ENCODE measurements around the gene TCF12. TPM values are rescaled to one million over a fixed set of nuclear protein-coding genes. Genes with fewer than 3 reads are reported as not detected.
A peak's percentile ranks its signal among the peaks of the same experiment; 100 is the strongest.
"Not testable (repeated sequence)": the region's sequence is repeated elsewhere in the genome, so short reads cannot be mapped to it uniquely, and the experiment has no call there.

TCF12 gene
- polyA plus RNA-seq, 3 donors = 15.8 to 52.5 (median 27.6) TPM

DNA sequence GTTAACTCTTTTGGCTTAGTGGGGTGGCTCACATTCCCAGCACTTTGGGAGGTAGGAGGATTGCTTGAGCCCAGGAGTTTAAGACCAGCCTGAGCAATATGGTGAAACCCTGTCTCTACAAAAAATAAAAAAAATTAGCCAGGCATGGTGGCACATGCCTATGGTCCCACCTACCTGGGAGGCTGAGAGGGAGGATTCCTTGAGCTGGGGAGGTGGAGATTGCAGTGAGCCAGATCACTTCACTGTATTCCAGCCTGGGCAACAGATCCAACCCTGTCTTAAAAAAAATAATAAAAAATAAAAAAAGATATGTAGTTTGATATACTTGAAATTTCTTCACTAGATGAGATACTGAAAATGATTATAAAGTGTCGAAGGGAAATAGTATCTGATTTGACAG, 178.8 kb downstream of the TCF12 start:
- intact Hi-C loops (cut with micrococcal nuclease) = no loop called here
- Mint-ChIP-seq H3K4me3 (no peak overlapping the region), H3K36me3 (peaks cover 24 to 27% of the 10 kb centered on the region in 2 donors), H3K27ac (peak overlapping the region in 1 of 7 donors; percentile 21), H3K9me3 (peaks cover 0 to 1% (median 0%) of the 10 kb centered on the region in 7 donors), H3K4me1 (peaks cover 16% of the 10 kb centered on the region), H3K27me3 (ENCODE audit: low read depth in 3 of 3) (peaks cover 0 to 5% (median 0%) of the 10 kb centered on the region in 3 donors)
- H3K9ac ChIP-seq (ENCODE audit: insufficient read depth, low read length, poor library complexity, severe bottlenecking) = no peak overlapping the region
- no peak overlapping the region for H3K27ac ChIP-seq (ENCODE audit: low read depth in 1 of 2, low read length in 2 of 2)
- H3K4me2 ChIP-seq (replicated peaks; ENCODE audit: extremely low read depth, low read length, poor library complexity, severe bottlenecking) = no peak overlapping the region
- H3K4me1 ChIP-seq (ENCODE audit: control insufficient read depth in 1 of 2, insufficient read depth in 2 of 2, low read length in 2 of 2) = peaks cover 7 to 9% of the 10 kb centered on the region in 2 donors
- peaks cover 11% of the 10 kb centered on the region for H3K79me2 ChIP-seq (ENCODE audit: insufficient read depth, low read length)
- peaks cover 11 to 24% of the 10 kb centered on the region in 2 donors for H3K36me3 ChIP-seq (replicated peaks in 1 of 2; ENCODE audit: control insufficient read depth in 1 of 2, insufficient read depth in 2 of 2, low read length in 2 of 2)
- no peaks in the 10 kb centered on the region for H3K27me3 ChIP-seq (ENCODE audit: control insufficient read depth in 2 of 2, insufficient read depth in 2 of 2, low read length in 2 of 2)
- no CpG with 5 or more reads among the region's 1 CpG for WGBS (ENCODE audit: insufficient coverage)
- no peak overlapping the region for H2AFZ ChIP-seq (ENCODE audit: insufficient read depth, low read depth, low read length, poor library complexity, severe bottlenecking)
- no peak overlapping the region for H3K4me3 ChIP-seq (replicated peaks in 1 of 3; ENCODE audit: low read depth in 2 of 3, low read length in 3 of 3)
- TF ChIP-seq, protein P1, sequence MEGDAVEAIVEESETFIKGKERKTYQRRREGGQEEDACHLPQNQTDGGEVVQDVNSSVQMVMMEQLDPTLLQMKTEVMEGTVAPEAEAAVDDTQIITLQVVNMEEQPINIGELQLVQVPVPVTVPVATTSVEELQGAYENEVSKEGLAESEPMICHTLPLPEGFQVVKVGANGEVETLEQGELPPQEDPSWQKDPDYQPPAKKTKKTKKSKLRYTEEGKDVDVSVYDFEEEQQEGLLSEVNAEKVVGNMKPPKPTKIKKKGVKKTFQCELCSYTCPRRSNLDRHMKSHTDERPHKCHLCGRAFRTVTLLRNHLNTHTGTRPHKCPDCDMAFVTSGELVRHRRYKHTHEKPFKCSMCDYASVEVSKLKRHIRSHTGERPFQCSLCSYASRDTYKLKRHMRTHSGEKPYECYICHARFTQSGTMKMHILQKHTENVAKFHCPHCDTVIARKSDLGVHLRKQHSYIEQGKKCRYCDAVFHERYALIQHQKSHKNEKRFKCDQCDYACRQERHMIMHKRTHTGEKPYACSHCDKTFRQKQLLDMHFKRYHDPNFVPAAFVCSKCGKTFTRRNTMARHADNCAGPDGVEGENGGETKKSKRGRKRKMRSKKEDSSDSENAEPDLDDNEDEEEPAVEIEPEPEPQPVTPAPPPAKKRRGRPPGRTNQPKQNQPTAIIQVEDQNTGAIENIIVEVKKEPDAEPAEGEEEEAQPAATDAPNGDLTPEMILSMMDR (IDR thresholded peaks at IDR 0.05) = no peak
- no peak for DNase-seq
- no peaks in the 10 kb centered on the region for H3K9me3 ChIP-seq (replicated peaks in 1 of 2; ENCODE audit: control insufficient read depth in 1 of 2, insufficient read depth in 1 of 2, low read length in 2 of 2)
- peaks cover 9% of the 10 kb centered on the region for H4K20me1 ChIP-seq (ENCODE audit: insufficient read depth, low read length)

DNA sequence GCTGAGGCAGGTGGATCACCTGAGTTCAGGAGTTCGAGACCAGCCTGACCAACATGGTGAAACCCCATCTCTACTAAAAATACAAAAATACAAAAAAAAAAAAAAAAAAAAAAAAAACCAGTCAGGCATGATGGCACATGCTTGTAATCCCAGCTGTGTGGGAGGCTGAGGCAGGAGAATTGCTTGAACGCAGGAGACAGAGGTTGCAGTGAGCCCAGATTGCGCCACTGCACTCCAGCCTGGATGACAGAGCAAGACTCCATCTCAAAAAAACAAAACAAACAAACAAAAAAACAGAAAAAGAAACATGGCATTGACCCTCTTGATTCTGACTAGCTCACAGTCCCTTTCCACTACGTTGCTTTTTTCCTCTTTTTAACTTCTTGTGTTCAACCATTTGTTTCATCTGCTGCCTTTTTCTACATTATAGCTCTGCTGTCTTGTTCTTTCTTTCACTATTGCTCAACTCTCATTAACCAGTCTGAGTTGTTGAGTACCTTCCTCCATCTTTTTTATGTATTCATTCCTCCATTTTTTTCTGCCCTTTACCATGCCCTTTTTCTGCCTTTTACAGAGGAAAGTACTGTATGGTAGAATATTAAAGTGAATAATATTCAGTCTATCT, 179.6 kb downstream of the TCF12 start:
- H3K9me3 ChIP-seq (replicated peaks in 1 of 2; ENCODE audit: control insufficient read depth in 1 of 2, insufficient read depth in 1 of 2, low read length in 2 of 2); H3K4me1 ChIP-seq (ENCODE audit: control insufficient read depth in 1 of 2, insufficient read depth in 2 of 2, low read length in 2 of 2); H2AFZ ChIP-seq (ENCODE audit: insufficient read depth, low read depth, low read length, poor library complexity, severe bottlenecking); DNase-seq; H3K4me3 Mint-ChIP-seq; H3K27me3 ChIP-seq (ENCODE audit: control insufficient read depth in 2 of 2, insufficient read depth in 2 of 2, low read length in 2 of 2); H3K4me2 ChIP-seq (replicated peaks; ENCODE audit: extremely low read depth, low read length, poor library complexity, severe bottlenecking); H3K4me3 ChIP-seq (replicated peaks in 1 of 3; ENCODE audit: low read depth in 2 of 3, low read length in 3 of 3); H3K9ac ChIP-seq (ENCODE audit: insufficient read depth, low read length, poor library complexity, severe bottlenecking); intact Hi-C loops (cut with micrococcal nuclease); H3K27me3 Mint-ChIP-seq (ENCODE audit: low read depth in 3 of 3); H3K27ac ChIP-seq (ENCODE audit: low read depth in 1 of 2, low read length in 2 of 2); H3K9me3 Mint-ChIP-seq; H4K20me1 ChIP-seq (ENCODE audit: insufficient read depth, low read length): not testable (repeated sequence)
- 36% methylated on average over 3 of the region's 4 CpGs for WGBS (ENCODE audit: insufficient coverage)
- H3K36me3 ChIP-seq (replicated peaks in 1 of 2; ENCODE audit: control insufficient read depth in 1 of 2, insufficient read depth in 2 of 2, low read length in 2 of 2) = peaks cover 4 to 17% of the 10 kb centered on the region in 2 donors
- peaks cover 11% of the 10 kb centered on the region for H3K79me2 ChIP-seq (ENCODE audit: insufficient read depth, low read length)
- peaks cover 16% of the 10 kb centered on the region for H3K4me1 Mint-ChIP-seq
- H3K36me3 Mint-ChIP-seq = peaks cover 19% of the 10 kb centered on the region in 2 donors
- H3K27ac Mint-ChIP-seq = peak overlapping the region in 5 of 7 donors; percentile 0 to 66 (median 21)

All from CD14-positive monocyte (primary cell).